PC-9 (cell line): ENCODE data around the gene ACSM3.

Experiments
- CTCF ChIP-seq: fragments of 200-600 bp; sonication (generic); conservative IDR thresholded peaks from 2 replicates; pipeline ENCODE4 v1.6.1; 2017; ENCODE audit warnings: mixed run types, antibody characterized with exemption, mild to moderate bottlenecking, moderate library complexity
- EZH2 ChIP-seq: fragments of 200-600 bp; sonication (generic); IDR thresholded peaks from 2 replicates; pipeline ENCODE4 v1.8.0; 2017; ENCODE audit warnings: antibody characterized with exemption, low read depth

- TF ChIP-seq CTCF (no peak), EZH2 (no peak)
Observed at GRCh38 chr16:20750558-20750957, 13.3 kb upstream of the ACSM3 start.
